Kidney (tissue), 14 donors: ENCODE results near the gene CFAP97D1. TPM values are rescaled to one million over a fixed set of nuclear protein-coding genes. Genes with fewer than 3 reads are reported as not detected.

Source experiments
- DNase-seq, 5 donors: peaks; one replicate each; pipeline ENCODE4 v3.0.0-alpha.2; 2013 to 2020
- FAIRE-seq: peaks from 2 replicates; lab custom pipeline; 2012; peaks lifted over from hg19 to GRCh38; lab: Jason Lieb, UNC
- H3K27ac ChIP-seq, 2 donors: one replicate each; pipeline ENCODE4 v1.7.0; 2013; ENCODE audit warnings: low read depth in 2 of 2, low read length in 2 of 2, inconsistent platforms in 1 of 2
- H3K27me3 ChIP-seq: one replicate; pipeline ENCODE4 v1.7.1; 2013; ENCODE audit warnings: low read length, inconsistent platforms; ENCODE audit not compliant: control insufficient read depth, insufficient read depth
- H3K36me3 ChIP-seq, 3 donors: one replicate each; pipeline versions ENCODE4 v1.7.0 to v1.7.1; 2013; ENCODE audit warnings: low read length in 3 of 3, control low read depth in 1 of 3, inconsistent platforms in 1 of 3; ENCODE audit not compliant: insufficient read depth in 3 of 3, control insufficient read depth in 2 of 3
- H3K4me1 ChIP-seq, 3 donors: one replicate each; pipeline versions ENCODE4 v1.7.0 to v1.7.1; 2013; ENCODE audit warnings: low read length in 3 of 3, inconsistent platforms in 1 of 3, low read depth in 1 of 3; ENCODE audit not compliant: control insufficient read depth in 2 of 3, insufficient read depth in 2 of 3
- H3K4me3 ChIP-seq, 3 donors: one replicate each; pipeline versions ENCODE4 v1.7.0 to v1.8.1; 2013; ENCODE audit warnings: low read length in 3 of 3, control low read depth in 1 of 3, inconsistent platforms in 1 of 3
- H3K9ac ChIP-seq, 3 donors: one replicate each; pipeline versions ENCODE4 v1.7.0 to v1.7.1; 2013; ENCODE audit warnings: low read length in 3 of 3, control low read depth in 1 of 3, inconsistent platforms in 1 of 3
- H3K9me3 ChIP-seq, 3 donors: one replicate each; pipeline versions ENCODE4 v1.7.0 to v1.7.1; 2013; ENCODE audit warnings: low read length in 3 of 3, control low read depth in 1 of 3, inconsistent platforms in 1 of 3; ENCODE audit not compliant: control insufficient read depth in 2 of 3, insufficient read depth in 1 of 3
- CTCF ChIP-seq: IDR thresholded peaks from 3 replicates; pipeline ENCODE4 v1.5.1; 2012; ENCODE audit warnings: mild to moderate bottlenecking, moderate library complexity, borderline replicate concordance; ENCODE audit not compliant: insufficient read depth; ENCODE audit errors: extremely low read depth
- intact Hi-C: fragments of 100-400 bp; cut with DNase I; formaldehyde crosslinking; loops from one replicate; pipeline ENCODE4 v1.11.1; 2022
- polyA plus RNA-seq: library from polyadenylated mRNA; stranded (reverse); fragments of 350-450 nt; fragmentation: Illumina TruSeq; extraction: RNeasy Lipid Tissue Mini Kit (QIAGEN cat#74804); gene quantifications from one replicate; pipeline ENCODE4 v1.2.3, GENCODE V29; 2014; ENCODE audit warnings: low read depth, low replicate concordance; ENCODE audit not compliant: insufficient read depth
- total RNA-seq: library from RNA; stranded (reverse); fragmentation: NEBNext Ultra II Directional; extraction: Animal tissue kit (Norgen Biotek cat#: 25700); gene quantifications from one replicate; pipeline ENCODE4 v1.2.1, GENCODE V29; 2021
- donor health status: control.
- donor health status: control.
- donor health status: control.
- donor health status: control.
- donor health status: control.
- donor health status: DM: yes; HTN: yes; CAD: no.
- donor health status: Normal renal cell carcinoma (clear cell type).

The CFAP97D1 gene
- total and polyA plus RNA-seq, 2 donors from 2014 or later, result not detected

- H3K9me3 ChIP-seq, result no peaks in the 10 kb centered on the region
- H3K4me1 ChIP-seq, result no peaks in the 10 kb centered on the region
- no peak overlapping the region for H3K27ac ChIP-seq
- peaks cover 0 to 34% (median 16%) of the 10 kb centered on the region in 3 donors for H3K36me3 ChIP-seq
- TF ChIP-seq CTCF, result peak; percentile 72
- FAIRE-seq (no peak), DNase-seq (peak in 3 of 5 donors; percentile 70 to 75 (median 71))
- no peak overlapping the region for H3K9ac ChIP-seq
- intact Hi-C loops, result no loop called here
- no peaks in the 10 kb centered on the region for H3K27me3 ChIP-seq
- H3K4me3 ChIP-seq, result no peak overlapping the region
These were observed 13.7 kb upstream of the CFAP97D1 start for GRCh38 chr17:43766413-43767052.

- TF ChIP-seq CTCF, result peak; percentile 0
- Histone ChIP-seq H3K27me3 (no peaks in the 10 kb centered on the region), H3K27ac (no peak overlapping the region), H3K36me3 (peaks cover 0 to 40% (median 19%) of the 10 kb centered on the region in 3 donors), H3K9me3 (no peaks in the 10 kb centered on the region), H3K4me1 (peaks cover 0 to 4% (median 0%) of the 10 kb centered on the region in 3 donors), H3K4me3 (no peak overlapping the region), H3K9ac (no peak overlapping the region)
- no peak for FAIRE-seq
- intact Hi-C loops, result no loop called here
- no peak for DNase-seq
These were observed 13.1 kb upstream of the CFAP97D1 start for GRCh38 chr17:43767053-43767712.

GRCh38 chr17:43767713-43768059 is 12.5 kb upstream of the CFAP97D1 start:
- FAIRE-seq, result no peak
- H3K9ac ChIP-seq, result no peak overlapping the region
- no peaks in the 10 kb centered on the region for H3K9me3 ChIP-seq
- peaks cover 0 to 5% (median 0%) of the 10 kb centered on the region in 3 donors for H3K4me1 ChIP-seq
- H3K36me3 ChIP-seq, result peaks cover 0 to 45% (median 23%) of the 10 kb centered on the region in 3 donors
- DNase-seq, result no peak
- no peak overlapping the region for H3K4me3 ChIP-seq
- H3K27ac ChIP-seq, result no peak overlapping the region
- TF ChIP-seq CTCF, result no peak
- no peaks in the 10 kb centered on the region for H3K27me3 ChIP-seq
- intact Hi-C loops, result no loop called here
